DMS79 (cell line): ENCODE measurements around the gene SLC16A11.
"Not testable (repeated sequence)": the region's sequence is repeated elsewhere in the genome, so short reads cannot be mapped to it uniquely, and the experiment has no call there.

Experiments used
- DNase-seq: peaks from one replicate; lab custom pipeline; 2025; lab: John Stamatoyannopoulos, UW

The SLC16A11 gene

GRCh38 chr17:7005716-7006115, 38.2 kb downstream of the SLC16A11 start:
- no peak for DNase-seq

- peak; percentile 46 for DNase-seq
Observed at GRCh38 chr17:7004398-7005253, 39.3 kb downstream of the SLC16A11 start.

- DNase-seq = no peak
Observed at GRCh38 chr17:7003745-7004144, 40.1 kb downstream of the SLC16A11 start.

GRCh38 chr17:7002288-7003047, 41.4 kb downstream of the SLC16A11 start:
- DNase-seq = no peak

- no peak for DNase-seq
Observed at GRCh38 chr17:7001318-7001961, 42.5 kb downstream of the SLC16A11 start.

GRCh38 chr17:6998855-6999508, 44.9 kb downstream of the SLC16A11 start:
- no peak for DNase-seq

- no peak for DNase-seq
Observed at GRCh38 chr17:6997171-6997570, 46.7 kb downstream of the SLC16A11 start.

GRCh38 chr17:6996256-6997011, 47.5 kb downstream of the SLC16A11 start:
- no peak for DNase-seq

- DNase-seq = no peak
Observed at GRCh38 chr17:6995500-6996255, 48.2 kb downstream of the SLC16A11 start, which contains the start of gene ALOX12. ALOX12 (plus strand) TSS chr17:6996049; CDS start chr17:6996118, 69 bp downstream.

- no peak for DNase-seq
Observed at GRCh38 chr17:6994666-6995256, 49.1 kb downstream of the SLC16A11 start.

GRCh38 chr17:6994118-6994598, 49.7 kb downstream of the SLC16A11 start:
- no peak for DNase-seq

GRCh38 chr17:6993613-6994056, 50.3 kb downstream of the SLC16A11 start:
- DNase-seq = not testable (repeated sequence)
